Skeletal muscle cell (primary cell): ENCODE results near the gene HGF.

Experiments
- DNase-seq: peaks from one replicate; pipeline ENCODE4 v3.0.0-alpha.2; 2010; ENCODE audit warnings: low read depth
- H3K4me3 ChIP-seq: 2 replicates; pipeline ENCODE4 v1.5.1; 2011; ENCODE audit warnings: low read depth, mild to moderate bottlenecking, control low read depth, low read length, moderate library complexity

Gene HGF

GRCh38 chr7:81777697-81778096 is 7.8 kb upstream of the HGF start:
- no peak for DNase-seq
- no peak overlapping the region for H3K4me3 ChIP-seq

- H3K4me3 ChIP-seq = no peak overlapping the region
- no peak for DNase-seq
Observed at GRCh38 chr7:81776948-81777630, 7.2 kb upstream of the HGF start.

- no peak for DNase-seq
- no peak overlapping the region for H3K4me3 ChIP-seq
Observed at GRCh38 chr7:81776161-81776560, 6.3 kb upstream of the HGF start.

- no peak for DNase-seq
- H3K4me3 ChIP-seq = no peak overlapping the region
Observed at GRCh38 chr7:81775560-81775959, 5.7 kb upstream of the HGF start.

GRCh38 chr7:81774551-81774950 is 4.7 kb upstream of the HGF start:
- H3K4me3 ChIP-seq = no peak overlapping the region
- DNase-seq = no peak

- H3K4me3 ChIP-seq = no peak overlapping the region
- DNase-seq = no peak
Observed at GRCh38 chr7:81770728-81771223, 929 bp upstream of the HGF start.

GRCh38 chr7:81768951-81769778 is 682 bp downstream of the HGF start:
- peak overlapping the region; percentile 45 for H3K4me3 ChIP-seq
- no peak for DNase-seq

GRCh38 chr7:81767926-81768325 is 1.9 kb downstream of the HGF start:
- peak overlapping the region; percentile 45 for H3K4me3 ChIP-seq
- peak; percentile 4 for DNase-seq

GRCh38 chr7:81761821-81762220 is 8.0 kb downstream of the HGF start:
- DNase-seq = no peak
- no peak overlapping the region for H3K4me3 ChIP-seq

GRCh38 chr7:81761031-81761430 is 8.8 kb downstream of the HGF start:
- no peak for DNase-seq

GRCh38 chr7:81754918-81755696 is 14.7 kb downstream of the HGF start:
- no peak overlapping the region for H3K4me3 ChIP-seq
- no peak for DNase-seq

More at GRCh38 chr7:81761031-81761430, 8.8 kb downstream of the HGF start:
- H3K4me3 ChIP-seq = no peak overlapping the region

GRCh38 chr7:81753392-81753791 is 16.5 kb downstream of the HGF start:
- no peak overlapping the region for H3K4me3 ChIP-seq
- DNase-seq = no peak

GRCh38 chr7:81752318-81752714 is 17.5 kb downstream of the HGF start:
- DNase-seq = no peak

GRCh38 chr7:81751619-81752317 is 18.1 kb downstream of the HGF start:
- no peak overlapping the region for H3K4me3 ChIP-seq
- DNase-seq = no peak

More at GRCh38 chr7:81752318-81752714, 17.5 kb downstream of the HGF start:
- no peak overlapping the region for H3K4me3 ChIP-seq

- H3K4me3 ChIP-seq = no peak overlapping the region
Observed at GRCh38 chr7:81745637-81746036, 24.2 kb downstream of the HGF start.

GRCh38 chr7:81744389-81744788 is 25.5 kb downstream of the HGF start:
- no peak for DNase-seq
- no peak overlapping the region for H3K4me3 ChIP-seq

More at GRCh38 chr7:81745637-81746036, 24.2 kb downstream of the HGF start:
- no peak for DNase-seq

- no peak overlapping the region for H3K4me3 ChIP-seq
- DNase-seq = no peak
Observed at GRCh38 chr7:81743665-81744064, 26.2 kb downstream of the HGF start.

- DNase-seq = no peak
- H3K4me3 ChIP-seq = no peak overlapping the region
Observed at GRCh38 chr7:81743201-81743600, 26.6 kb downstream of the HGF start.

- H3K4me3 ChIP-seq = no peak overlapping the region
- DNase-seq = no peak
Observed at GRCh38 chr7:81740403-81740802, 29.4 kb downstream of the HGF start.
